ENCODE data around the gene MYT1.
"Not testable (repeated sequence)": the region's sequence is repeated elsewhere in the genome, so short reads cannot be mapped to it uniquely, and the experiment has no call there.

The MYT1 gene

GRCh38 chr20:64164123-64164836, at the start of gene MYT1:
MYT1 (plus strand) TSS chr20:64164452; CDS start chr20:64198862, 34,410 bp downstream.
- H3K4me3 ChIP-seq (ENCODE audit: low read length), result no peak within 1 kb of the TSS
- DNase-seq (ENCODE audit: low read depth), result no peak
- no peak for TF ChIP-seq CTCF (conservative IDR thresholded peaks at IDR 0.05; ENCODE audit: low read depth, low read length)

GRCh38 chr20:64115171-64115911, 48.9 kb upstream of the MYT1 start:
- no peak for DNase-seq (ENCODE audit: low read depth)
- no peak overlapping the region for H3K4me3 ChIP-seq (ENCODE audit: low read length)
- TF ChIP-seq CTCF (conservative IDR thresholded peaks at IDR 0.05; ENCODE audit: low read depth, low read length), result no peak

GRCh38 chr20:64116016-64116415, 48.2 kb upstream of the MYT1 start:
- no peak for TF ChIP-seq CTCF (conservative IDR thresholded peaks at IDR 0.05; ENCODE audit: low read depth, low read length)
- DNase-seq (ENCODE audit: low read depth), result no peak
- no peak overlapping the region for H3K4me3 ChIP-seq (ENCODE audit: low read length)

GRCh38 chr20:64116541-64117431, 47.5 kb upstream of the MYT1 start:
- DNase-seq (ENCODE audit: low read depth), result no peak
- TF ChIP-seq CTCF (conservative IDR thresholded peaks at IDR 0.05; ENCODE audit: low read depth, low read length), result no peak

GRCh38 chr20:64117432-64117777, 46.8 kb upstream of the MYT1 start:
- H3K4me3 ChIP-seq (ENCODE audit: low read length); DNase-seq (ENCODE audit: low read depth): not testable (repeated sequence)

More at GRCh38 chr20:64116541-64117431, 47.5 kb upstream of the MYT1 start:
- H3K4me3 ChIP-seq (ENCODE audit: low read length), result no peak overlapping the region

- no peak for TF ChIP-seq CTCF (conservative IDR thresholded peaks at IDR 0.05; ENCODE audit: low read depth, low read length)
- no peak for DNase-seq (ENCODE audit: low read depth)
- no peak overlapping the region for H3K4me3 ChIP-seq (ENCODE audit: low read length)
Observed at GRCh38 chr20:64119301-64119680, 45.0 kb upstream of the MYT1 start.

GRCh38 chr20:64119681-64120341, 44.4 kb upstream of the MYT1 start:
- no peak for DNase-seq (ENCODE audit: low read depth)
- no peak overlapping the region for H3K4me3 ChIP-seq (ENCODE audit: low read length)

More at GRCh38 chr20:64119681-64120341, 44.4 kb upstream of the MYT1 start:
- TF ChIP-seq CTCF (conservative IDR thresholded peaks at IDR 0.05; ENCODE audit: low read depth, low read length), result no peak

Data from retinal pigment epithelial cell (primary cell).